ENCODE data around the gene SLC7A4.

Gene SLC7A4

DNA sequence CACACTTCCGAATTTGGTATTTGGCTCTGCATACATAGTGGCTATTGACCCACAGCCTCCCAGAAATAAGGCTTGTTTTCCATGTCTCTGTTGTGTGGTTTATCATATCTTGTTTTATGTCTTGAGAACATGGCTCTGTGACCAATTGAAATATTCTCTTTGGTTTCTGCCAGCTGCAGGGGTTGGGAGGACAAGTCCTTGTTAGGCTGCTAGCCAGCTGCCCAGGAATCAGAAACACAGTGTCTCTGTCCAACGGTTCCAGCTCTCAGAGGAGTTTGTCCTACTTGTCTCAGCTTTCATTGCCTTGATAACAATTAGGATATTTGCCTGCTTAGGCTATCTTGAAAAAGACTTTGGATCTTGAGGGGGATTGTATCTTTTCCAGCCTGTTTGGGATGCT, 6.0 kb upstream of the SLC7A4 start:
- DNase-seq: peak; percentile 41

DNA sequence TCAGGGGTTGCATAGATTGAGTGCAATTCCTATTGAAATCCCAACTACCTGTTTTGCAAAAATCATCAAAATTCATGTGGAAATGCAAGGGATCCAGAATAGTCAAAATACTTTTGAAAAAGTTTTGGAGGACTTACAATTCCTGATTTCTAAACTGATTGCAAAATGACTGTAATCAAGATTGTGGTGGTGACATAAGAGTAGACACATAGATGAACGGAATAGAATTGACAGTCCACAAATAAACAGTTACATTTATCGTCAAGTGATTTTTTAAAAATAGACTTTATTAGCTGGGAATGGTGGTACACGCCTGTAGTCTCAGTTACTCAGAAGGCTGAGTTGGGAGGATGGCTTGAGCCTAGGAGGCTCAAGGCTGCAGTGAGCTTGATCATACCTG, 2.6 kb upstream of the SLC7A4 start:
- DNase-seq: no peak

DNA sequence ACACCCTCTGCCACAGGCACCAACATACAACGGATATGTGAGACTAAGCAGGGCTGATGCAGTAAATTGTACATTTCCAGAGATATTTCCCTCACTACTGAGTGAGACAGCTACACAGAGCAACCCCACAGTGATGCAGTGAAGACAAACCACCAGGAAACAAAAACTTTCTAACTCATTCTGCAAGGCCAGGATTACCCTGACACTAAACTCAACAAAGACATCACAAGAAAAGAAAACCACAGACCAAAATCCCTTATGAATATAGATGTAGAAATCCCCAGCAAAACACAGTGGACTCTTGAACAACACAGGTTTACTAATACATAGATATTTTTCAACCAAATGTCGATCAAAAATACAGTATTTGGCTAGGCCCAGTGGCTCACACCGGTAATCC, 1.5 kb upstream of the SLC7A4 start:
- no peak for DNase-seq

DNA sequence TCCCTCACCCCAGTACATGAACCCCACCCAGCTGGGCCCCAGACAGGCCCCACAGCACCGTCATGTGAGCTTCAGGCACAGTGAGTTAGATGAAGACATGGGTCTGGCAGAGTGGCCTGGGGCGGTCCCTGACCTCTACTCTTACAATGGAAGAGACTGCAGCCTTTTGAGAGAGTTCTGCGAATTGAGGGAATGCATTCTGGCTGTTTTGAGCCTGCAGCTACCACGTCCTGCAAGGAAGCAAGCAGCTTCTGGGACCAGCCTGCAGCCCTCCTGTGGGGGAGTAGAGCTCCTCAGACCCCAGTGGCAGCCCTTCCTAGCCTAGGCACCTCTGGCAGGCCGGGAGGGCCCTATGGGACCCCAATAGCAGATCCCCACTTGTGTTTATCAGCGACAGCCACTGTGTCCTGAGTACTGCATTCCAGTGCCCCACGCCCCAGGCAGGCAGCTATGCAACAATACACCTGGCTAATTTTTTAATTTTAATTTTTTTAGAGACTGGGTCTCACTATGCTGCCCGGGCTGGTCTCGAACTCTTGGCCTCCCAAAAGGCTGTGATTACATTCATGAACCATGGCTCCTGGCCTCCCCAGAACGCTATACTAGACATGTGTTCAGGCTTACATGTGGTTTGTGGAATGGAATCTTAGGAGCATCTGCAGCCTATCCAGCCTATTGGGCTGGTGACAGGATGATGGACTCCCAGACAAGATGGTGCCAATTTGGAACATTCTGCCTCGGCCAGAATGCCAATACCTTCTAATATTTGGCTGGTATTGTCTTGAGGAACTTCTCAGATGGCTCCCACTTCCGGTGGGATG, 717 bp upstream of the SLC7A4 start:
- peak; percentile 35 for DNase-seq

DNA sequence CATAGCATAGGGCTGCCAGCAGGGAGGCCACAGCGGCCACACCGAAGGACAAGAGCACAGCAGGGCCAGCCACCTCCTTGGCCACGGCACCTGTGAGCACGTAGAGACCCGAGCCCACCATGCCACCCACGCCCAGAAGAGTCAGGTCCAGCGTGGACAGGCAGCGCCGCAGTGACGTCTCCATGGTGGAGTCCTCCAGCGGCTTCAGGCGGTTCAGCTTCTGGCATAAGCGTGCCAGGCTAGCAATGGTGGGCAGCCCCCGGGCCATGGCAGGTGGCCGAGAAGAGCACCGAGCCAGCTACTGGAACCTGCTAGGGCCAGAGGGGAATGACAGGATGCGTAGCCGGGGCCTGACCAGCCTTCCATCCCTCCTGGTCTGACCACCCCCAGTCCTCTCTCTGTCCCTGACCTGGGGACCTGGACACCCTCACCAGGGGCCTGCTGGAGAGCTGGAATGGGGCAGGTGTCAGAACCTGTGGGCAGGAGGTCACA, 770 bp downstream of the SLC7A4 start:
- DNase-seq: no peak

DNA sequence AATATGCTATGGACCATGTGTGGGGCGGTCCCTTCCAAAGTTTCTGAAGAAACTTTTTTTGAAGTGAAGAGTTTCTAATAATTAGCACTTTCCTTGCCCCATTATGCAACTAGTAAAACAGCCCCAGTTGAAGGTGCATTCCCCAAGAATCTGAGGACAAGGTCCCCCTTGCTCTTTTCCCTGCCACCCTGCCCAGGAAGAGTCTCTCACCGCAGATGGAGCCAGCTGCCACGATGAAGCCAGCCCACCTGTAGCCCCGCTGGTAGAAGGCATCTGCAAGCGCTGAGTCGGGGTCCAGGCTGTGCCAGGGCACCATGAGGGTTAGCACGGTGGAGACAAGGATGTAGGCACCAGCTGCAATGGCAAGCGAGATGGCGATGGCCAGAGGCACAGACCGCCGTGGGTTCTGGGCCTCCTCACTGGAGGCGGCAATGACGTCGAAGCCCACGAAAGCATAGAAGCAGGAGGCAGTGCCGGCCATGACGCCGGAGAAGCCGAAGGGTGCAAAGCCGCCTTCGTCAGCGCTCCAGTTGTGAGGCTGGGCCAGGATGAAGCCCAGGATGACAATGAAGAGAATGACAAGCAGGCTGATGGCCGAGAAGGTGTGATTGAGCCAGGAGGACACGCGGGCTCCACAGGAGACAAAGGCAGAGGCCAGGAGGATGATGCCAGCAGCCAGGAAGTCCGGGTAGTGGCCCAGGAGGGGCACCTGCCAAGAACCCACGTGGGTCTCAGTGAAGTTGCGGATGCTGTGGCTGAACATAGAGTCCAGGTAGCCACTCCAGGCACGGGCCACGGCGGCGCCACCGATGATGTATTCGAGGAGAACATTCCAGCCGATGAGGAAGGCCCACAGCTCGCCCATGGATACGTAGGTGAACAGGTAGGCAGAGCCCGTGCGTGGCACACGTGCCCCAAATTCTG, 1.5 kb downstream of the SLC7A4 start:
- DNase-seq: no peak

DNA sequence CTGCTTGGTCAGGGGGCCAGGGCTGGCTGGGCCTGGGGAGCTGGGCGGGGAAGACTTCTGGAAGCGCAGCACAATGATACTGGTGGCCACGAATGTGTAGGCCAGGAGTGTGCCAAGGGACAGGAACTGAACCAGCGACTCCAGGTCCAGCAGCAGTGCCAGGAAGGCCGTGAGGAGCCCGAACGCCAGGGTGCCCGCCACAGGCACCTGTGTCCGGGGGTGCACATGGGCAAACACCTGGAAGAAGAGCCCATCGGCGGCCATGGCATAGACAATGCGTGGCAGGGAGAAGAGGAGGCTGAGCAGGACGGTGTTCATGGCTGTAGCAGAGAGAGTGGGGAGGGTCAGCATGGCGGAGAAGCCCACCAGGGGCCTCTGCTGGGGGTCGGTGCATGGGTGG, 2.3 kb downstream of the SLC7A4 start:
- DNase-seq: no peak

DNA sequence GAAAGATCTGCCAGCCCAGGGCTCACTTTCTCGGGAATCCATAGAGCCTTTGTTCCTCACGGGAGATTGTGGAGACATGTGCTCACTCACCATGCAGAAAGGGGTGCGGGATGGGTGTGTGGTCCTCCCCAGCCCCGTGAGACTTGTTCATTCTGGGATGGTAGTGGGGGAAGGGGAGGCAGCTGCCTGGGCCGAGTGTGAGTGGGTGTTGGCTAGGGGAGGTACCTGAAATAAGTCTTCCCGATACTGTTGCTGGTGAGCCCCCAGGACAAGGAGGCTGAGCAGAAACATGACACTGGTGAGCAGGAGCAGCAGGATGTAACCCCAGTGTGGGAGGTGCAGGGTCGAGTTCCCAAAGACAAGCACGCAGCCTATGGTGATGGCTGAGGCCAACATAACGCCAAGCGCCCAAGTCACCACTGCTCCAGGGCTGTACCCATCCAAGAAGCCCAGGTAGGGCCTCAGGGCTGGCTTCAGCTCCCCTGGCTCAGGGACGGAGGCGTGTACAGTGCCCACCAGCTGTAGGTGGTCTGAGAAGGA, 2.8 kb downstream of the SLC7A4 start:
- no peak for DNase-seq

DNA sequence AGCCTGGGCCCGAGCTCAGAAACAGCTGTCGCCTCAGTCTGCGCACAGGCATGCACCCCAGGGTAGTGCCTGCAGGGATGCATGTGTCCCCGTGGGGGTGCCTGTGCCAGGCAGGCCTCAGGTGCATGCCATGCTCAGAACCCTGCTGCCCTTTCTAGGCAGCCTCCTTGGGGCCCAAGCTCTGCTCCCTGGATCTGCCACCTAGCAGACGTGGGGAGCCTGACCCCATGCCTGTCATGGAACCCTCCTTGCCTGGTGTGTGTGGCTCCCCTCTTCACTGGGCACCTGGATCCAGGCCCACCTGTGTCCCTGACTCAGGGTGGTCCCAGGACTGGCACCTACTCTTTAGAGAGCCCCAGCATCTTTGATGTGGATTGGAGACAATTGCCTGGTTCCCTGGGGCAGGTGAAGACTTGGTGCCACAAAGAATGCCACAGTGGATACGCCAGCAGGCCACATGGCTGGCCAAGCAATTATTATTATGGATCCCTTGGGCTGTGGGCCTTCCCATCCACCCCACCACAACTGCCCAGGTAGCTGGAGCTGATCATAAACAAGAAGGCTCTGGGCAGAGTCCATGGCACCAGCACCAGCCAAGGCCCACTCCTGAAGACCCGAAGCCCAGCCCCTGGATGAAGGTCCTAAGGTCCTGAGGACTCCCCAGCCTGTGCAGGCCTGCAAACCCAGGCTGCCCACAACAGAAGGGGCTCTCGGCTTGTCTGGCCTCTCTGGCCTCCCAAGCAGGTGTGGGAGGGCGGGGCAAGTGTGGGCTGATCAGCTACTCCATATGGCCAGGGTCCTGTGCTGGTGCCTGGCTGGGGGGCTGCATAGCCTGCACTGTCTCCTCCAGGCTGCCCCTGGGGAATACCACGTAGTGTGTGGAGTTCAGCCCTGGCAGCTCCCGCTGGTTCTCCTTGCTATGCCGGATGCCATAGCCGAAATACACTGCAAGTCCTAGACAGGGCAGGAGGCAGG, 3.8 kb downstream of the SLC7A4 start:
- no peak for DNase-seq

DNA sequence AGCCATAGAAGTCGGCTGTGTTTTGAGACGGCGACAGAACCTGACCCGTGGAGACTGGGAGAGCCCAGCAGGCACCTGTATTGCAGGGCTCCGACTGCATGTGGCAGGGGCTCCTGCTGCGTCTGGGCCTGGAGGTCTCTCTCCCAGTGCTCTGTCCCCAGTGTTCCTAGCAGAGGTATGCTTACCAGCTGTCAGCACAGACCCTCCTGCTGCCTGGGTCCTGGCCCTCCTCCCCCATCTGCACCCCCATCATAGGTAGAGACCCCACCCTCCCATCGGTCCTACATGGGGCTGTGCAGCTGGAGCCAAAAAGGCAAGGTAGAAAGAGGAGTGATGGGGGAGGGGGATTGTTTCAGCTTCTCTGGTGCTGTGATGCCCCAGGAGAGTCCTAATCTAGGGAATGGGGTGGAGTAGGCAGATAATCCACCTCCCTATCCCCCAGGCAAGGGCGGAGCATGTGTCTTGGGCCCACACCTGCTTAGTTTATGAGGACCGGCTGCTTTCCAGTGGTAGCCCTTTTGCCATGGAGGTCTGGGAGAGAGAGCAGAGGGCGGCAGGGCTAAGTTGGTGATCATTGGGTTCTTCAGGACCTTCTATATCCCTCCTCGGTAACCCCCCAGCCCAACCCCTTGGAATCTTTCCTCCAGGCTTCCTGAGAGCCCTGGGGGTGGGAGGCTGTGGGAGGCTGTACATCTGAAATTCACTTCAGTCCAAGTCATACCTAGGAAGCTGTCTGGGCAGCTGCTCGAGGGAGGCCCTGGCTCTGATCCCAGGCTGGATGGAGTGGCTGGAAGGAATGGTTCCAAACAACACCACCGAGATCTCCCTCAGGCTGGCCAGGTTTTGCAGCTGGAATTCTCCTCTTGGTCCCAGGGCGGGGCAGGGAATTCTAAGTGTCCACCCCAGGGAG, 5.3 kb downstream of the SLC7A4 start:
- DNase-seq: no peak

DNA sequence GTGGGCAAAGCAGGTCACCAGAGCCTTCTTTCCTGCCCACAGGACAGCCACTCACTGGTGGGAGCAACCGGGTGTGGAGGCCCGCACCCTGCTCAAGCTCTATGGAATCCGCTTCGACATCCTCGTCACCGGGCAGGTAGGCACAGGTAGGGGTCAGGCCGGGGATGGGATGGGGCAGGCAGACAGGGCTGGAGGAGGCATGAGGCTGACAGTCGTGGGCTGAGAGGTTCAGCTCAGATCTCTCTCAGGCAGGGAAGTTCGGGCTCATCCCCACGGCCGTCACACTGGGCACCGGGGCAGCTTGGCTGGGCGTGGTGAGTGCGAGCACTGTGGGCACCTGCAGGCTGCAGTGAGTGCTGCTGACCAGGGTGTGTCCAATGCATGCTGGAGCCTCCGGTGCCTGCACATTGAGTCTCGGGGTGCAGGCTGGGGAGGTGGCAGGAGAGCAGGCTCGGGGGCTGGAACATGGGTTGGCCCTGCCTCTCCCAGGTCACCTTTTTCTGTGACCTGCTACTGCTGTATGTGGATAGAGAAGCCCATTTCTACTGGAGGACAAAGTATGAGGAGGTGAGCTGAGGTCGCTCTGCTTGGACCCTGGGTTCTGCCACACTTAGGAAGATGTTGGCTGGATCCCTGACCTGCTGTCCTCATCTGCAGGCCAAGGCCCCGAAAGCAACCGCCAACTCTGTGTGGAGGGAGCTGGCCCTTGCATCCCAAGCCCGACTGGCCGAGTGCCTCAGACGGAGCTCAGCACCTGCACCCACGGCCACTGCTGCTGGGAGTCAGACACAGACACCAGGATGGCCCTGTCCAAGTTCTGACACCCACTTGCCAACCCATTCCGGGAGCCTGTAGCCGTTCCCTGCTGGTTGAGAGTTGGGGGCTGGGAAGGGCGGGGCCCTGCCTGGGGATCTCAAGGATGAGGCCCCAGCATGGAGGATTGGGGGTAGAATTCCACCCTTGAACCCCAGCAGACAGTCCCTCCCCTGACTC, 6.3 kb downstream of the SLC7A4 start:
- no peak for DNase-seq

DNA sequence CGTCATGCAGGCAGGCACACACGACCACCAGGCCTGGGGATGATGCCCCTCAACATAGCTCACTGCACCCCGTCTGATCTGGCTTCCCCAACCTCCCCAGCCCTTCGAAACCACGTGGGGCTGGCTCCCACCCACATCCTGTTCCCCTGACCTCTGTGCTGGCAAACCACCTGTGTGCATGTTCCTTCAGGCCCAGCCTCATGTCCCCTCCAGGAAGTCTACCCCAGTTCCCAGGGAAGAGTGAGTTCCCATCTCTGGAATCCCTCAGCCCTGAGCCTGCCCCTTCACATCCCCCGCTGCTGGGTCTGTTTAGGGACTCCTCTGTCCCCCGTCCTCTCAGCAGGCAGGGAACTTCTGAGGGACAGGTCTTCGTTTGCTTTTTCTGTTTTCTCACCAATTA, 7.1 kb downstream of the SLC7A4 start:
- DNase-seq: no peak

DNA sequence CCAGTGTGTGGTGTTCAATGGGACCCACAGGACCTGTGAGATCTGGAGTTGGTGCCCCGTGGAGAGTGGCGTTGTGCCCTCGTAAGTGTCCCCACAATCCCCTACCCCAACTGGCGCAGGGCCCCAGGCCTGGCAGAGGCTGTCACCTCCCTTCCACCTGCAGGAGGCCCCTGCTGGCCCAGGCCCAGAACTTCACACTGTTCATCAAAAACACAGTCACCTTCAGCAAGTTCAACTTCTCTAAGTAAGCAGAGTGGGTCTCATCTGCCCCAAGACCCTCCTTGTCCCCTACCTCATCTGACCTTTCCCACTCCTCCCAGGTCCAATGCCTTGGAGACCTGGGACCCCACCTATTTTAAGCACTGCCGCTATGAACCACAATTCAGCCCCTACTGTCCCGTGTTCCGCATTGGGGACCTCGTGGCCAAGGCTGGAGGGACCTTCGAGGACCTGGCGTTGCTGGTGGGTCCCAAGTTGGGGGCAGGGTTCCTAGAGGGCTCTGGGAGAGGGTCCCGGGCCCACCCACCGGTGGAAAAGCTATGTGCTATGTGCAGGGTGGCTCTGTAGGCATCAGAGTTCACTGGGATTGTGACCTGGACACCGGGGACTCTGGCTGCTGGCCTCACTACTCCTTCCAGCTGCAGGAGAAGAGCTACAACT, 9.3 kb downstream of the SLC7A4 start:
- DNase-seq: no peak

DNA sequence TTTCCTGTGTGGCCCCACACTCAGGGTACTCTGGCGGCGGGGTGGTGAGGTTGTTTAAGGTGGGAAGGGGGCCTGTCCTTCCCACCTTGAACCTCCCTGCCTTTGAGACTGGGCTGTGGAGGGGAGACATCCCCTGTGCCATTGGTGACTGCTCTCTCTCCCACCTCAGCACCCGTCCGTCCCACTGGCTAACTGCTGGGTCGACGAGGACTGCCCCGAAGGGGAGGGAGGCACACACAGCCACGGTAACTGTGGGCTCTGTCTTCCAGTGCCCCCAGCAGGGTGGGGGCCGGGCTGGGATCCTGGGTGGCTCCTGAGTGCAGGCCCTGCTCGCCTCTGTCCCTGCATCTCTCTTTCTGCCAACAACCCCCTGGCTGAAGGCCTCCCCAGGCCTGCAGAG, 9.9 kb downstream of the SLC7A4 start:
- DNase-seq: no peak

DNA sequence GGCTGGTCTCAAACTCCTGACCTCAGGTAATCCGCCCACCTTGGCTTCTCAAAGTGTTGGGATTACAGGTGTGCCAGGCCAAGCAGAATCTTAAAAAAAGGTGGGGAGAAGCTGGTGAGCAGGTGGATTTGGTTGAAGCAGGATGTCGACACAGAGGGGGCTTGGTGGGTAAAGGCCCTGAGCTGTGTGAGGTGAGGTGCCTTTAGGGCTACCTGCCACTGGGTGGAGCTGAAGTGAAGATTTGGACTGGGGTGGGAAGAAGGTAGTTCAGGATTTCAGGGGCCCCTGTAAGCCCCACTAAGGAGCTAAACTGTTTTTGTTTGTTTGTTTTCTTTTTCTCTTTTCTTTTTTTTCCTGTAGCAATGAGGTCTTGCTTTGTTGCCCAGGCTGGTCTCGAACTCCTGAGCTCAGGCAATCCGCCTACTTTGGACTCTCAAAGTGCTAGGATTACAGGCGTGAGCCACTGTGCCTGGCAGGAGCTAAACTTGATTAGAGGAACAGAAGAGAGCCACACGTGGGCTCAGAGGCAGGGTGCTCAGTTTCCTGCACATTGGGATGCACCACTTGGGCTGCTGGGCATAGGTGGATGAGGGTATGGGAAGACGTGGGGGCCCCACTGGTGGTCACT, 11.4 kb downstream of the SLC7A4 start:
- DNase-seq: no peak

DNA sequence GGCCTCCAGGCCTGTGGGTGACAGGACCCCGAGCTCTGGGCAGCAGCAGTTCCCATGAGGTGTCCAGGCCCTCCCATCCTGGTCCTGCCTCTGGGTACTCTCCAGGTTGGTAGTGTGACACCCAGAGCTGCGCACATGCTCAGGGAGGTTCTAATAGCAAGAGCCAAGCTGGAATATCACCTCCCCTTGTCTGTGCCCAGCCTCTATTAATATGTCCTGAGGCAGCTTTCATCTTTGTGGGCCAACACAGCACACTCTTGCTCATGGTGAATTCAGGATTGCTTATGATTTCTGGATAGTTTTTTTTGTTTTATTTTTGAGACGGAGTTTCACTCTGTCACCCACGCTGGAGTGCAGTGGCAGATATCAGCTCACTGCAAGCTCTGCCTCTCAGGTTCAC, 14.0 kb downstream of the SLC7A4 start:
- DNase-seq: no peak

DNA sequence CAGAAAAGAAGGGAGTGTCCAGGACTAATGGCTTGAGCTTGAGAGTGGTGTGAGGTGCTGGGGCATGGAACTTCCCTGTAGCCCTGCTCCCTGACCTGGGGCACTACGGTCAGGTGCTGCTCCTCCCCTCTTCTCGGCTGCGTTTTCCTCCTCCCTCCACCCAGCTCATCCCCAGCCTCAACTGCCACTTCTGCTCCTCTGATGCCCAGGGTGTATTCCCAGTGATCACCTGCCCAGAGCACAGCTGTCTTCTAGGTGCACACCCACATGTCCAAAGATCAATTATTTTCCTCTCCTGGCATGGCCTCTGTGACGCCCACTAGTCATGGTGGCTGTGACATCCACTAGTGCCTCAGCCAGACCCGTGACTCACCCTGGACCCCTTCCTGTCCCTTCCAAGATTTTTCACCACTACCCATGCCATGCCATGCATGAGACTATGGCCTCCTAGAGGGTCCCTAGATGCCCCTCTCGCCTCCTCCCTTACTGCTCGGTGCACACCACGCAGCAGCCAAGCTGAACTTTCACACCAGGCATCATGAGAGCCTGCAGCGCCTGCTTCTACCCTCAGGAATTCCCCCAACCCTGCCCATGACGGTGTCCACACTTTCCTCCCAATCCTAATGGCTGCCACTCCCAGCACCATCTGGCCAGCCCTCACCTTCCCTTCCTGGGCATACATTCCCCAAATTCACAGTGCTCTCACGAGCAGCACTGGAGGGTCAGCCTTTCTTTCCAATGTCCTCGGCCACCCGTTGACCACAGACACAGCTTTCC, 15.5 kb downstream of the SLC7A4 start:
- no peak for DNase-seq

DNA sequence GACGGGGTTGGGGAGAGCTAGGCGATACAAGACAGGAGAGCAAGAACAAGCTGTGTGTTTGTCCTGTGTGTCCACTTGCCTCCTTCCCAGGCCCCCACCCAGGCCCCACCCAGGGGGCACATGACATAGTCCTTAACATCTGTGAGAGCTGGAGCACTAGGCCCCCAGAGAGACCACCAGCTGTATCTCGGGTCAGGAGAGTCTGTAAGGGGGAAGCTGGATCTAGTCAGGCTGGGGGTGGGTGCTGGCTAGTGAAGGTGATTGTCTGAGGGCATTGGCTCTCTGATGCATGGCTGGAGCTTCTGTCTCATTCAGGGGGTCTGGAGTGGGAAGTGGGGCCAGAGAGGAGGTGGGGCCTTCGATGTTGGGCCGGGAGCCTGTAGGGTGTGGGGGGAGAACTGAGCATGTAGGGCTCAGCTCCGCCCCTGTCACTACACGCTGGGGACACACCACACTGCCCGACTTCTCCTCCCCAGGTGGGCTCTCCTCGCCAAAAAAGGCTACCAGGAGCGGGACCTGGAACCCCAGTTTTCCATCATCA, 16.8 kb downstream of the SLC7A4 start:
- peak; percentile 45 for DNase-seq
